GM18873 (cell line): ENCODE measurements around the gene MINDY3.
"Not testable (repeated sequence)": the region's sequence is repeated elsewhere in the genome, so short reads cannot be mapped to it uniquely, and the experiment has no call there.

Experiments used
- ATAC-seq: cut with Tn5 transposase; IDR thresholded peaks from one replicate; pipeline ENCODE4 v1.9.1; 2021; ENCODE audit warnings: mild to moderate bottlenecking, moderate library complexity, moderate number of reproducible peaks; ENCODE audit not compliant: unreplicated experiment, low FRiP score

Gene MINDY3

DNA sequence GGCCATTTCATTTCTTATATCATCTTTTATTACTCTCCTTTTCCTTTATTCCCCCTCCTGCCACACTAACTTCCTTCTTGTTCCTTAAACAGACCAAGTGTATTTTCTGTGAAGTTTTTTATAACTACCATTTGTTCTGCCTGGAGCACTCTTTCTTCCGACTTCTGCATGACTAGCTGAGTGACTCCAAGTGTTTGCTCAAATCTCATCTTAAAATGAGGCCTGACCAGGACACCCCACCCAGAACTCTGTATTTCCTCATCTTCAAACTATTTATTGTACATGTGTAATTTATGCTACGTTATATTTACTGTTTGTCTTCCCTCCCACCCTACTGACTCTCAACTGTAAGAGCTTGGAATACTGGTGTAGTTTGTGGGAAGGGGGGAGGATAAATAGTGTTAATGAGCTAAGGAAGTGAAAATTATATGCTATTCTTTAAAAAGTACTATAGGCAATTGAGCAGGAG is 3.2 kb downstream of the MINDY3 start:
- no peak for ATAC-seq

- no peak for ATAC-seq
Observed at GRCh38 chr10:15856328-15857015, 3.8 kb downstream of the MINDY3 start.

DNA sequence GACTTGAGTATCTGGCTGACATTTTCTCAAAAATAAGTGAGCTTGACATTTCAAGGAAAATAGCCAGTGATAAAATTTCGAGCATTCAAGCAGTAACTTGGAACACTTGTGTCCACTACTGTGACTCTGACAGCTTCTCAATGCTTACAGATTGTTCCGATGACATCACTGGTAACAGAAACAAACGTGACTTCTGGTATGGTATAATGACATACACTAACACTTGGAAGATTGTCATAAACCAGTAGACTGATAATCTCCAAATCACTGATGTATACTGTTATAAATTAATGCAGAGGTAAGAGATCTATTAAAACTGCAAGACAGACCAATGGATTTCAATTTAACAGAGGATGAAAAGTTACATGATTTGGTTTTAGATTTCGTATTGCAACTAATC is 6.5 kb downstream of the MINDY3 start:
- ATAC-seq: no peak

- ATAC-seq: no peak
Observed at GRCh38 chr10:15852111-15852557, 8.2 kb downstream of the MINDY3 start.

GRCh38 chr10:15850337-15850978 is 9.8 kb downstream of the MINDY3 start:
- not testable (repeated sequence) for ATAC-seq

- no peak for ATAC-seq
Observed at GRCh38 chr10:15849316-15849715, 11.0 kb downstream of the MINDY3 start.

- ATAC-seq: no peak
Observed at GRCh38 chr10:15847481-15847880, 12.8 kb downstream of the MINDY3 start.

- no peak for ATAC-seq
Observed at GRCh38 chr10:15844517-15844916, 15.8 kb downstream of the MINDY3 start.

GRCh38 chr10:15843695-15844094 is 16.6 kb downstream of the MINDY3 start:
- ATAC-seq: no peak

- ATAC-seq: no peak
Observed at GRCh38 chr10:15842556-15843169, 17.6 kb downstream of the MINDY3 start.

DNA sequence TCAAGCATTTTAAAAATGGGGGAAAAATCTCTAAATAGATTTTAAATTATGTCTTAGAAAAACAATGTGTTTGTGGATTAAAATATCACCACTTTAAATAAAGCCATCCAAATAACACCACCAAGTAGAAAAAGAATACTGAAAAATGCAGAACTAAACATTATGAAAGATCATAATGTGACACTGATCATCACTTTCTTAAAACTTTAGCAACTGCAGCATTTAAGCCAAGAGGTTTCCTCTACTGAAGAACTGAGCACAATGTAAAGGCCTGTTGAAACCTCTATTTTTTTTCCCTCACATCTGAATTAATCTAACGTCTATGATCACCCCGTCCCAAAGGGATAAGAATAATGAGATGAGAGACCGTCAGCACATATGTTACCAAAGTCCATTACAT is 18.6 kb downstream of the MINDY3 start:
- ATAC-seq: no peak

GRCh38 chr10:15836807-15837206 is 23.5 kb downstream of the MINDY3 start:
- no peak for ATAC-seq

- no peak for ATAC-seq
Observed at GRCh38 chr10:15829495-15829894, 30.8 kb downstream of the MINDY3 start.

DNA sequence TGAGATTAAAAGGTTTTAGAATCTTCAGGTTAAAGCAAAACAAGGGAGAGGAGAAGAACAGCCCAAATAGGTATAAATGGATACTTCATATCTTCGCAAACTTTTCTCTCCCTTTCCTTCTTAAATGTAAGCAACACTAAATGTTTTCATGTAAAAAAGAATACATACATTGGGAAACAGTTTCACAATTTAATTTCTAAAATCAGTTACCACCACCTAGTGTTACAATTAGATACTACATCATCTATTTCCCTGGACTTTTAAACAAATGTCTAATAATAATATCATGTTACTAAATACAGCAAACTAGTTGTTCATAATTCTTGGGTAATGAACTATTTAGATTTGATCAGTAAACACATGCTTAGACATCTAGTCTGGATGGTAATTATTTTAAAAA is 35.8 kb downstream of the MINDY3 start:
- no peak for ATAC-seq

GRCh38 chr10:15822131-15822530 is 38.2 kb downstream of the MINDY3 start:
- ATAC-seq: no peak

GRCh38 chr10:15821046-15821683 is 39.1 kb downstream of the MINDY3 start:
- no peak for ATAC-seq

DNA sequence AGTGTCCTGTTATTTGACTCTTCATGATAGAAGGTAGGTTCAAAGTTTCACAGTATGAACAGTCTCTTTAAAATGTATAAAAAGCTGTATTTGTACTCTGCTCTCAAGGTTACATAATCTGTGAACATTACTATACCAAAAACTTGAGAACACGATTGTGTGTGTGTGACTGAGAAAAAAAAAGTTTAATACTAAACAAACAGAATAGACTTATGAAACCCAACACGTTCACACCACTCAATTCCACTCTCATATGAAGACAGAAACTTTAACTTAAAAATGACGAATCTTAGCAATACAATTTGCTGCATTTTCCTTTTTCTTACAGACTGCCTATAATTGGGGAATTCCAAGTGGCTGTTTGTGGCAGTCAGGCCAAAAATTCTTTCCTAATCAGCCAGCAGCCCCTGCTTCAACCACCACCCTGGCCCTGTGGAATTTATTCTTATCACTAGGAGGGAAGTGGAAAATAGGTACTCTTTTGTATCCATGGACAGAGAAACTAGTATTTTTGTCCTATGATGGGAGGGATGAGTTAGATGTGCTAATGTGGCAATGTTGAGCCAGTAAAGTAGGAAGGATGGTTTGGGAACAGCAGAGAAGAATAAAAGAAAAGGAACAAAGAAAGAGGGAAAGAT is 42.8 kb downstream of the MINDY3 start:
- no peak for ATAC-seq

DNA sequence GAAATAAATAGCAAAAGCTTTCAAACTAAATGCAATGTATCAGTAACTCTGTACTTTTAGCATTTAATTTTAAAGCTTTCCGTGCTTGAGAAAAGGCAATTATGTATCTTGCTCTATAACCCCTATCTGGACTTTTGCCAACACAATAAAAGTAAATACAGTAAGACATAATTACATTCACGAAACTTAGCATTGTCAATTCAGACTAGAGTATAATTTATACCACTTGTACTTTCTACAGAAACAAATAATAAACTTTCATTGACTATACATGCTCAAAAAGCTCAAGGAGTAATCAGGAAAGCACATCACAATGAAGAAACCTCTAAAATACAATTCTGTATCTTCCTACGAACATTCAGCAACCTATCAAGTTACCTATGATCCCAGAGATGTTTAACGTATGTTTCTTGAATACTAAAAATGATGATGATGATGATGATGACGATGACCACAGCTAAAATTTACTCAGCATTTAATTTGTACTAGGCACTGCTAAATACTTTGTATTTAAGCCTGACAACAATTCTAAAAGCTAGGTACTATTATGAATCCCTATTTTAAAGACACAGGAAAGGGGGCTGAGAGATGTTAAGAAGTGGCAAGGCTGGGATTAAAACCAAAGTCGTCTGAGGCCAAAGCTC is 44.9 kb downstream of the MINDY3 start:
- no peak for ATAC-seq

- ATAC-seq: no peak
Observed at GRCh38 chr10:15814565-15814964, 45.7 kb downstream of the MINDY3 start.

GRCh38 chr10:15813415-15813814 is 46.9 kb downstream of the MINDY3 start:
- no peak for ATAC-seq
